Measurements from ENCODE around the gene TTC16.
"Not testable (repeated sequence)": the region's sequence is repeated elsewhere in the genome, so short reads cannot be mapped to it uniquely, and the experiment has no call there.

TTC16 gene

DNA sequence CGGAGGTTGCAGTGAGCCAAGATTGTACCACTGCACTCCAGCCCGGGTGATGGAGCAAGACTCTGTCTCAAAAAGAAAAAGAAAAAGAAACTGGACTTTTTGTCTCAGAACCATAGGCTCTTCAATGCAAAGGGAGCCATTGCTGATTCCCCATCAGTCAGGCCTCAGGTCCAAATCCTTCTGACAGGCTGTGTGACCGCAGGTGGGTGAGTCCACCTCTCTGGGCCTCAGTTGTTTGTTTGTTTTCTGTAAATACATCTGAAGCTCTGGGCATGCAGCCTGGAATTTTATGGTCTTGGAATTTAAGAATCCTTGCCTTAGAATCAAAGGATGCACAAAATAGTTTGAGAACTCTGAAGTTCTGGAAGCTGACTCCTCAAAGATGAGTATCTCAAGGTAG lies 40.4 kb downstream of the TTC16 start:
- Histone ChIP-seq H3K27me3 (replicated peaks in 2 of 5; ENCODE audit: control insufficient read depth in 4 of 5, insufficient read depth in 5 of 5, low read length in 4 of 5) (no peaks in the 10 kb centered on the region), H3K4me1 (ENCODE audit: control extremely low read depth in 1 of 4, control insufficient read depth in 4 of 4, insufficient read depth in 4 of 4, low read length in 3 of 4) (no peaks in the 10 kb centered on the region), H3K9me3 (ENCODE audit: control extremely low read depth in 1 of 5, control insufficient read depth in 4 of 5, insufficient read depth in 2 of 5, low read depth in 1 of 5, low read length in 4 of 5) (no peaks in the 10 kb centered on the region), H3K4me3 (ENCODE audit: control insufficient read depth in 1 of 7, extremely low read depth in 1 of 7, insufficient read depth in 4 of 7, low read depth in 2 of 7, low read length in 6 of 7) (no peak overlapping the region), H3K36me3 (ENCODE audit: control insufficient read depth in 4 of 4, insufficient read depth in 4 of 4, low read length in 3 of 4) (peaks cover 4 to 64% (median 41%) of the 10 kb centered on the region in 4 experiments), H3K27ac (ENCODE audit: insufficient read depth in 1 of 2, low read depth in 1 of 2, low read length in 2 of 2, poor library complexity in 1 of 2, severe bottlenecking in 2 of 2) (no peak overlapping the region)
- ChIA-PET POLR2A (interaction anchor here (0.7 kb wide), 1 partner anchor 24 kb away, joined by 3 read pairs; no protein-coding TSS in a partner anchor), CTCF (interaction anchor here (0.8 to 3.1 kb wide), 3 partner anchors 8 to 15 kb away, joined by 3 to 12 read pairs (median 3); no protein-coding TSS in a partner anchor)
- 95% methylated on average over 3 of the region's 3 CpGs for WGBS (ENCODE audit: insufficient coverage)
- no peak for DNase-seq

DNA sequence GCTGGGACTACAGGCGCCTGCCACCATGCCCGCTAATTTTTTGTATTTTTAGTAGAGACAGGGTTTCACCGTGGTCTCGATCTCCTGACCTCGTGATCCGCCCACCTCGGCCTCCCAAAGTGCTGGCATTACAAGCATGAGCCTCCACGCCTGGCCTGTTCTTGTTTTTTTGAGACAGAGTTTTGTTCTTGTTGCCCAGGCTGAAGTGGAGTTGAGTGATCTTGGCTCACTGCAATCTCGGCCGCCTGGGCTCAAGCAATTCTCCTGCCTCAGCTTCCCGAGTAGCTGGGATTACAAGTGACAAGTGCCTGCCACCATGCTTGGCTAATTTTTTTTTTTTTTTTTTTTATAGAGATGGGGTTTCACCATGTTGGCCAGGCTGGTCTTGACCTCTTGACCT lies 40.9 kb downstream of the TTC16 start:
- CTCF ChIA-PET, result interaction anchor here (1.0 kb wide), 1 partner anchor 9 kb away, joined by 3 read pairs; no protein-coding TSS in a partner anchor
- WGBS (ENCODE audit: insufficient coverage), result 94% methylated on average over 6 of the region's 11 CpGs
- not testable (repeated sequence) for H3K27me3 ChIP-seq (replicated peaks in 2 of 5; ENCODE audit: control insufficient read depth in 4 of 5, insufficient read depth in 5 of 5, low read length in 4 of 5)

GRCh38 chr9:127758843-127759242 lies 43.0 kb downstream of the TTC16 start:
- H3K4me1 ChIP-seq (ENCODE audit: control extremely low read depth in 1 of 4, control insufficient read depth in 4 of 4, insufficient read depth in 4 of 4, low read length in 3 of 4), result peaks cover 0 to 21% (median 19%) of the 10 kb centered on the region in 4 experiments
- ChIA-PET CTCF (interaction anchor here (1.1 to 2.2 kb wide), 3 partner anchors 9 to 26 kb away, joined by 3 to 6 read pairs (median 6); no protein-coding TSS in a partner anchor), POLR2A (no interaction called here)
- no peaks in the 10 kb centered on the region for H3K27me3 ChIP-seq (replicated peaks in 2 of 5; ENCODE audit: control insufficient read depth in 4 of 5, insufficient read depth in 5 of 5, low read length in 4 of 5)
- H3K9me3 ChIP-seq (ENCODE audit: control extremely low read depth in 1 of 5, control insufficient read depth in 4 of 5, insufficient read depth in 2 of 5, low read depth in 1 of 5, low read length in 4 of 5), result no peaks in the 10 kb centered on the region
- no peak for DNase-seq
- 94% methylated on average over 4 of the region's 5 CpGs for whole genome bisulfite sequencing (ENCODE audit: insufficient coverage)
- H3K4me3 ChIP-seq (ENCODE audit: control insufficient read depth in 1 of 7, extremely low read depth in 1 of 7, insufficient read depth in 4 of 7, low read depth in 2 of 7, low read length in 6 of 7), result no peak overlapping the region
- no peak overlapping the region for H3K27ac ChIP-seq (ENCODE audit: insufficient read depth in 1 of 2, low read depth in 1 of 2, low read length in 2 of 2, poor library complexity in 1 of 2, severe bottlenecking in 2 of 2)
- H3K36me3 ChIP-seq (ENCODE audit: control insufficient read depth in 4 of 4, insufficient read depth in 4 of 4, low read length in 3 of 4), result peaks cover 4 to 52% (median 28%) of the 10 kb centered on the region in 4 experiments

More for the DNA sequence above, 40.9 kb downstream of the TTC16 start:
- not testable (repeated sequence) for H3K4me1 ChIP-seq (ENCODE audit: control extremely low read depth in 1 of 4, control insufficient read depth in 4 of 4, insufficient read depth in 4 of 4, low read length in 3 of 4); H3K4me3 ChIP-seq (ENCODE audit: control insufficient read depth in 1 of 7, extremely low read depth in 1 of 7, insufficient read depth in 4 of 7, low read depth in 2 of 7, low read length in 6 of 7); H3K27ac ChIP-seq (ENCODE audit: insufficient read depth in 1 of 2, low read depth in 1 of 2, low read length in 2 of 2, poor library complexity in 1 of 2, severe bottlenecking in 2 of 2); H3K9me3 ChIP-seq (ENCODE audit: control extremely low read depth in 1 of 5, control insufficient read depth in 4 of 5, insufficient read depth in 2 of 5, low read depth in 1 of 5, low read length in 4 of 5); DNase-seq
- POLR2A ChIA-PET, result interaction anchor here (0.7 kb wide), 1 partner anchor 24 kb away, joined by 3 read pairs; no protein-coding TSS in a partner anchor
- peaks cover 6 to 63% (median 38%) of the 10 kb centered on the region in 4 experiments for H3K36me3 ChIP-seq (ENCODE audit: control insufficient read depth in 4 of 4, insufficient read depth in 4 of 4, low read length in 3 of 4)

GRCh38 chr9:127761061-127761460 lies 45.2 kb downstream of the TTC16 start:
- WGBS (ENCODE audit: insufficient coverage), result 100% methylated on average over 5 of the region's 5 CpGs
- Histone ChIP-seq H3K9me3 (ENCODE audit: control extremely low read depth in 1 of 5, control insufficient read depth in 4 of 5, insufficient read depth in 2 of 5, low read depth in 1 of 5, low read length in 4 of 5) (no peaks in the 10 kb centered on the region), H3K27me3 (replicated peaks in 2 of 5; ENCODE audit: control insufficient read depth in 4 of 5, insufficient read depth in 5 of 5, low read length in 4 of 5) (no peaks in the 10 kb centered on the region), H3K36me3 (ENCODE audit: control insufficient read depth in 4 of 4, insufficient read depth in 4 of 4, low read length in 3 of 4) (peaks cover 7 to 55% (median 26%) of the 10 kb centered on the region in 4 experiments), H3K4me3 (ENCODE audit: control insufficient read depth in 1 of 7, extremely low read depth in 1 of 7, insufficient read depth in 4 of 7, low read depth in 2 of 7, low read length in 6 of 7) (no peak overlapping the region), H3K27ac (ENCODE audit: insufficient read depth in 1 of 2, low read depth in 1 of 2, low read length in 2 of 2, poor library complexity in 1 of 2, severe bottlenecking in 2 of 2) (peak overlapping the region in 1 of 2 experiments; percentile 25), H3K4me1 (ENCODE audit: control extremely low read depth in 1 of 4, control insufficient read depth in 4 of 4, insufficient read depth in 4 of 4, low read length in 3 of 4) (peaks cover 0 to 29% (median 27%) of the 10 kb centered on the region in 4 experiments)
- DNase-seq, result no peak
- CTCF ChIA-PET, result interaction anchor here (0.7 to 14.0 kb wide), 4 partner anchors 10 to 162 kb away, joined by 3 to 244 read pairs (median 6); partner anchors contain the start of genes CDK9 and SH2D3C
- POLR2A ChIA-PET, result no interaction called here

DNA sequence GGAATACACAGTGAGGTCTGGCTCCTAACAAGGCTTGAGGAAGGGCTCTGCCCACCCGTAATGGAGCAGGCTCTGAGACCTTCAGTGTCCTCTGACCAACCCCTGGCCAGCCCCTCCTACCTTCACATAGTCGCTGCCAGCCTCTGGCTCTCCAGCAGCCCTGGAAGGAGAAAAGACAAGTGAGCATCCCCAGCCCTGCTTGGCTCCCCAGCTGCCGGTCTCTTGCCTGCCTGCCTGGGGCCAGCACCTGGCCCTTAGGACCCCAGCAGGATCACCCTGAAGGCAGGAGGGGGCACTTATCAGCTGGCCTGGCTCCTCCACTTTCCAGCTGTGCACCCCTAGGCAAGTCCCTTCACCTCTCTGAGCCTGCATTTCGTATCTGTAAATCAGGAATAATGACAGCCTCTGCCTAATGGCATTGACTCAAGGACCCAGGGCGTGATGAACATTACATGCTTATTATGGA lies 45.6 kb downstream of the TTC16 start:
- Histone ChIP-seq H3K27ac (ENCODE audit: insufficient read depth in 1 of 2, low read depth in 1 of 2, low read length in 2 of 2, poor library complexity in 1 of 2, severe bottlenecking in 2 of 2) (peak overlapping the region in 1 of 2 experiments; percentile 25), H3K36me3 (ENCODE audit: control insufficient read depth in 4 of 4, insufficient read depth in 4 of 4, low read length in 3 of 4) (peaks cover 7 to 55% (median 28%) of the 10 kb centered on the region in 4 experiments)
- CTCF ChIA-PET, result interaction anchor here (1.0 to 14.0 kb wide), 4 partner anchors 9 to 85 kb away, joined by 3 to 244 read pairs (median 6); partner anchors contain the start of genes CDK9, SH2D3C and TOR2A

DNA sequence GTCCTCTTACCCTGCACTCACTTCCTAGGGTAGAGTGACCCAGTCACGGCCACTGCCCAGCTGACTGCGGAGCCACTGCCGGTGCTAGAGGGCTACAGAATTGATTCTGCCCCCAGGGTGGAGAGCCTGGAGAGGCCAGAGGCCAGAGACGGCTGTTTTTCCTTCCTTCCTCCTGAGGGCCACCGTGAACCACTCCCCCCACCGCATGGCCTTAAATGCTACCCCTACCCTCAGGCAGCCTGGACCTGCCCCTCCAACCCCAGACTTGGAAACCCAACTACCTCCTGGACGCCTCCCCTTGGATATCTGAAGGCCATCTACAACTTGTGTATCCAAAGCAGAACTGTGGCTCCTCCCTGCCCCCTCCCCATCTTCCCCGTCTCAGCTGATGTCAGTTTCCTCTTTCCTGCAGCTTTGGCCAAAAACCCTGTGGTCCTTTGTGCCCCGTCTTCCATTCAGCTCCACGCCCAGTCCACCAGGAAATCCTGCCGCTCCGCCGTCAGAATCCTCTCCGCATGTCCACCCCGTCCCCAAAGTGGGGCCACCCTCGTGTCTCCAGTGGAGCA lies 46.3 kb downstream of the TTC16 start:
- peak overlapping the region in 1 of 2 experiments; percentile 49 for H3K27ac ChIP-seq (ENCODE audit: insufficient read depth in 1 of 2, low read depth in 1 of 2, low read length in 2 of 2, poor library complexity in 1 of 2, severe bottlenecking in 2 of 2)
- H3K4me1 ChIP-seq (ENCODE audit: control extremely low read depth in 1 of 4, control insufficient read depth in 4 of 4, insufficient read depth in 4 of 4, low read length in 3 of 4), result peaks cover 0 to 35% (median 33%) of the 10 kb centered on the region in 4 experiments
- POLR2A ChIA-PET, result interaction anchor here (0.6 to 2.7 kb wide), 3 partner anchors 8 to 42 kb away, joined by 3 to 11 read pairs (median 4); partner anchors contain the start of gene CDK9
- H3K9me3 ChIP-seq (ENCODE audit: control extremely low read depth in 1 of 5, control insufficient read depth in 4 of 5, insufficient read depth in 2 of 5, low read depth in 1 of 5, low read length in 4 of 5), result no peaks in the 10 kb centered on the region
- peaks cover 7 to 61% (median 32%) of the 10 kb centered on the region in 4 experiments for H3K36me3 ChIP-seq (ENCODE audit: control insufficient read depth in 4 of 4, insufficient read depth in 4 of 4, low read length in 3 of 4)
- CTCF ChIA-PET, result interaction anchor here (0.7 to 14.0 kb wide), 9 partner anchors 9 to 148 kb away, joined by 3 to 244 read pairs (median 4); partner anchors contain the start of genes CDK9, SH2D3C and TOR2A
- H3K27me3 ChIP-seq (replicated peaks in 2 of 5; ENCODE audit: control insufficient read depth in 4 of 5, insufficient read depth in 5 of 5, low read length in 4 of 5), result no peaks in the 10 kb centered on the region
- WGBS (ENCODE audit: insufficient coverage), result 17% methylated on average over 16 of the region's 16 CpGs
- DNase-seq, result peak in 2 of 3 donors; percentile 60 to 64
- peak overlapping the region in 1 of 7 experiments; percentile 53 for H3K4me3 ChIP-seq (ENCODE audit: control insufficient read depth in 1 of 7, extremely low read depth in 1 of 7, insufficient read depth in 4 of 7, low read depth in 2 of 7, low read length in 6 of 7)

More for the DNA sequence above, 45.6 kb downstream of the TTC16 start:
- H3K9me3 ChIP-seq (ENCODE audit: control extremely low read depth in 1 of 5, control insufficient read depth in 4 of 5, insufficient read depth in 2 of 5, low read depth in 1 of 5, low read length in 4 of 5), result no peaks in the 10 kb centered on the region
- DNase-seq, result no peak
- POLR2A ChIA-PET, result interaction anchor here (0.6 kb wide), 1 partner anchor 42 kb away, joined by 3 read pairs; no protein-coding TSS in a partner anchor
- no peaks in the 10 kb centered on the region for H3K27me3 ChIP-seq (replicated peaks in 2 of 5; ENCODE audit: control insufficient read depth in 4 of 5, insufficient read depth in 5 of 5, low read length in 4 of 5)
- peaks cover 0 to 29% (median 27%) of the 10 kb centered on the region in 4 experiments for H3K4me1 ChIP-seq (ENCODE audit: control extremely low read depth in 1 of 4, control insufficient read depth in 4 of 4, insufficient read depth in 4 of 4, low read length in 3 of 4)
- H3K4me3 ChIP-seq (ENCODE audit: control insufficient read depth in 1 of 7, extremely low read depth in 1 of 7, insufficient read depth in 4 of 7, low read depth in 2 of 7, low read length in 6 of 7), result no peak overlapping the region
- 96% methylated on average over 4 of the region's 5 CpGs for WGBS (ENCODE audit: insufficient coverage)
